ENCODE results near the gene FLRT1.

FLRT1 gene, protein sequence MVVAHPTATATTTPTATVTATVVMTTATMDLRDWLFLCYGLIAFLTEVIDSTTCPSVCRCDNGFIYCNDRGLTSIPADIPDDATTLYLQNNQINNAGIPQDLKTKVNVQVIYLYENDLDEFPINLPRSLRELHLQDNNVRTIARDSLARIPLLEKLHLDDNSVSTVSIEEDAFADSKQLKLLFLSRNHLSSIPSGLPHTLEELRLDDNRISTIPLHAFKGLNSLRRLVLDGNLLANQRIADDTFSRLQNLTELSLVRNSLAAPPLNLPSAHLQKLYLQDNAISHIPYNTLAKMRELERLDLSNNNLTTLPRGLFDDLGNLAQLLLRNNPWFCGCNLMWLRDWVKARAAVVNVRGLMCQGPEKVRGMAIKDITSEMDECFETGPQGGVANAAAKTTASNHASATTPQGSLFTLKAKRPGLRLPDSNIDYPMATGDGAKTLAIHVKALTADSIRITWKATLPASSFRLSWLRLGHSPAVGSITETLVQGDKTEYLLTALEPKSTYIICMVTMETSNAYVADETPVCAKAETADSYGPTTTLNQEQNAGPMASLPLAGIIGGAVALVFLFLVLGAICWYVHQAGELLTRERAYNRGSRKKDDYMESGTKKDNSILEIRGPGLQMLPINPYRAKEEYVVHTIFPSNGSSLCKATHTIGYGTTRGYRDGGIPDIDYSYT

DNA sequence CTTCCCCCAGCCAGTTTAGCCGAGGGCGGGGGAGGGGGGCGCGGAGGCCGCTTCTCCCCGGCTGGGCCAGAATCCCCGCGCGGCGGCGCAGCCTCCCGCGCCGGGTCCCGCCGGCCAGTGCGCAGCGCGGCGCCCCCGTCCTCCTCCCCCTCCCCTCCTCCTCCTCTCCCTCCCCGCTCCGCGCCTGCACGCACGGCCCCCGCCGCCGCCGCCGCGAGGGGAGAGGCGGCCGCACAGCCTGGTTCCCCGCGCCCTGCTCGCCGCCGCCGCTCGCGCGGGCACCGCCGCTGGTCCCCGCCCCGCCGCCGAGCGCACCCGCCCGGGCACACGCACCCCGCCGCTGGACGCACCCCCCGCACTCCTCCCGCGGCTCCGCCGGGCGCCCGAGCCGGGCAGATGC, at the start of gene FLRT1:
TSS of gene FLRT1 (plus strand) at position 356 of the 400 bp plus-strand sequence. CDS start 80,337 bp downstream, outside the sequence.
- H3K4me3 Mint-ChIP-seq: no peak within 1 kb of the TSS
- no peak for DNase-seq
- H3K27ac Mint-ChIP-seq: no peak within 1 kb of the TSS
- CTCF ChIA-PET: no interaction called here
- H3K4me1 Mint-ChIP-seq: peaks cover 11% of the 10 kb centered on the region
- H3K9me3 Mint-ChIP-seq: no peaks in the 10 kb centered on the region
- no peaks in the 10 kb centered on the region for H3K36me3 Mint-ChIP-seq
- peaks cover 95% of the 10 kb centered on the region for H3K27me3 Mint-ChIP-seq

DNA sequence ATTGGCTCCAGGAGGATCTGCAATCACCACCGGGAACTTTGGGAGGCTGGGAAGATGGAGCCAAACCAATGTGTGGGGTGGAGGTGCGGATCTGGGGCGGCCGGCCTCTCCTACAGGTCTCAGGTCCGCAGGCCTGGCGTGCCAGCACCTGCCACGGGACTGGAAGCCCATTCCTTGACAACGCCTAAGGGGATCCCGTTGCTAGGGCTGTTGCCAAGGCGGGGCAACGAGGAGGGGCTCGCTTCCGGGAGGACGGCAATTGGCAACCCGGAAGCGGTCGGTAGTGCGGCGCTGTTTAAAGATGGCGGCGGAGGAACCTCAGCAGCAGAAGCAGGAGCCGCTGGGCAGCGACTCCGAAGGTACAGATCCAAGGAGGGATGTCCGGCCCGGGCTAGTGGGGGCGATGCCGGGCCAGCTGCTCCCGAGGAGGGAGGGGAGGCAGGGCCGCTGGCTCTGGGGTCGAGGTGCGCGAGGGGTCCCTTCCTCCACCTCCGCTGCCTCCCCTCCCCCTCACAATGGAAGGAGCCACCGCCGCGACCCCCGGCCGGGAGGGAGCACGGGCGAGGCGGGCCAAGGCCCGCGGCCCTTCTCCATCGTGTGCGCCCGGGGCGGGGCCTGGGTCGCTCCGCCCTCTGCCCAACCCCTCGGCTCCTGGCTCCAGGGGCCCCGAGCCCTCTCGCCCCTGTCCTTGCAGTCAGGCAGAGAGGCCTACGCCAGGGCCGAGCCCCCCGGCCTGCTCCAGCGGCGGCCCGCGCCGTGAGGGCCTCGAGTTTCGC, 49.4 kb upstream of the FLRT1 start, which contains the start of gene OTUB1:
TSS of gene OTUB1 (plus strand) at position 283 of the 776 bp plus-strand sequence. CDS start at position 302, 19 bp downstream.
- peaks cover 32% of the 10 kb centered on the region for H3K36me3 Mint-ChIP-seq
- H3K27ac Mint-ChIP-seq: peak within 1 kb of the TSS; percentile 97
- peak within 1 kb of the TSS; percentile 99 for H3K4me3 Mint-ChIP-seq
- H3K9me3 Mint-ChIP-seq: no peaks in the 10 kb centered on the region
- H3K4me1 Mint-ChIP-seq: peaks cover 41% of the 10 kb centered on the region
- CTCF ChIA-PET: interaction anchor here (1.5 kb wide), 1 partner anchor 149 kb away, joined by 3 read pairs; no protein-coding TSS in a partner anchor
- H3K27me3 Mint-ChIP-seq: no peaks in the 10 kb centered on the region
- peak; percentile 94 for DNase-seq

DNA sequence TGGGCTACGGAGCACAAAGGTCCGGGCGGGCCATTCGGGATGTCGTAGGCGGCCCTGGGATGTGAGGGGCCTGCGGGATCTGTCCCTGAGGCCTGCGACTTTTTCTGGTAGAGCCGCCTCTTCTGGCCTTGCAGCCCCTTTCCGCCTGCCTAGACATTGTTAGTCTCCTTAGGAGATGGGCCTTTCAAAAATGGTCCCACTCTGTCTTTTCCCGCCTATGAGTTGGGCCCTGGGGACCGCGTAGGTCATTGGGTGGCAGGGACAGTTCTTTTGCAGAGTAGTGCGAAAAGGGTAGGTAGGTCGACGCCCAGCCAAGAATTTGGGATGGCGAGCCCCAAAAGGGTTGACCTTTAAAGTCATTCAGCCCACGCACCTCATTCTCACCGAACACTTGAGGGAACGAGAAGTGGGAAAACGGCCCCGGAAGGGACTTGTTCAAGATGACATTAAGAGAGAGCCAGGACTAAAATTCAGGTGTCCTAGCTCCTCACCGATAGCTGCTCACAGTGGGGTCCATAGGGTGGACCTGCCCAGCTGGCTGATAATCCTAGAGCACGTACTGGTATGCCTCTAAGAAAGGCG, 48.7 kb upstream of the FLRT1 start:
- Mint-ChIP-seq H3K4me3 (peak overlapping the region; percentile 72), H3K36me3 (peaks cover 38% of the 10 kb centered on the region), H3K9me3 (no peaks in the 10 kb centered on the region), H3K4me1 (peaks cover 43% of the 10 kb centered on the region), H3K27ac (peak overlapping the region; percentile 49), H3K27me3 (no peaks in the 10 kb centered on the region)
- CTCF ChIA-PET: interaction anchor here (1.5 to 2.0 kb wide), 2 partner anchors 14 to 149 kb away, joined by 3 to 10 read pairs; no protein-coding TSS in a partner anchor
- no peak for DNase-seq

DNA sequence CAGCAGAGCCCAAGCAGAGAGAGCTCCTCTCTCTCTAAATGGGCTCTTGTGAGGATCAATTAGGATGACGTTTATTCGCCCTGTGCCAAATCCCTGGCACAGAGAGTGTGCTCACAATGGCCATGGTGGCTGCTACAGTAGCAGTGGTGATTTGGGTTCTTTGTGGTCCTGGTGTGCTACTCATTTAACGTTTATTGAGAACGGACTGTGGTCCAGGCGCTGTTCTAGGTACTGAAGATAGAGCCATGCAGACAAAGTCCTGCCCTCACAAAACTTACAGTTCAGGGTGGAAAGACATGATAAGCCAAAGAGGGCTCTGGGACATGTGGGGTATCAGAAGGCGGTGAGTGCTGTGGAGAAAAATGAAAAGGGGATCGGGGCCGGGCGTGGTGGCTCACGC, 44.2 kb upstream of the FLRT1 start:
- DNase-seq: no peak
- CTCF ChIA-PET: no interaction called here
- Mint-ChIP-seq H3K4me3 (no peak overlapping the region), H3K27ac (no peak overlapping the region), H3K27me3 (no peaks in the 10 kb centered on the region), H3K36me3 (peaks cover 49% of the 10 kb centered on the region), H3K4me1 (peaks cover 40% of the 10 kb centered on the region), H3K9me3 (no peaks in the 10 kb centered on the region)

DNA sequence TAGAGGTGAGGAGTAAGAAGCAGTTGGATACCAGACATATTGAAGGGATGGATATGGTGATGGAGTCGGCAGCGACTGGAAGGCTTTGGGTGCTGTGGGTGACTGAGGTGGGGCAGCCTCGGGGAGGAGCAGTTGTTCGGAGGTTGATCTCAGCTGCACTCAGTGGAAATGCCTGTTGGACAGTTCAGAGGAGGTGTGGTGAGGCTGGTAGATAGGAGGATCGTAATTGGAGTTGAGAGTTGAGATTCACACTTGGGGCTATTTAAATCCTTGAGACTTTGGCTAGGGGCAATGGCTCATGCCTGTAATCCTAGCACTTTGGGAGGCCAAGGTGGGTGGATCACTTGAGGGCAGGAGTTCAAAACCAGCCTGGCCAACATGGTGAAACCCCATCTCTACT, 42.6 kb upstream of the FLRT1 start:
- DNase-seq: no peak
- CTCF ChIA-PET: no interaction called here
- no peak overlapping the region for H3K4me3 Mint-ChIP-seq
- no peaks in the 10 kb centered on the region for H3K9me3 Mint-ChIP-seq
- no peaks in the 10 kb centered on the region for H3K27me3 Mint-ChIP-seq
- peaks cover 29% of the 10 kb centered on the region for H3K4me1 Mint-ChIP-seq
- H3K27ac Mint-ChIP-seq: no peak overlapping the region
- H3K36me3 Mint-ChIP-seq: peaks cover 60% of the 10 kb centered on the region

DNA sequence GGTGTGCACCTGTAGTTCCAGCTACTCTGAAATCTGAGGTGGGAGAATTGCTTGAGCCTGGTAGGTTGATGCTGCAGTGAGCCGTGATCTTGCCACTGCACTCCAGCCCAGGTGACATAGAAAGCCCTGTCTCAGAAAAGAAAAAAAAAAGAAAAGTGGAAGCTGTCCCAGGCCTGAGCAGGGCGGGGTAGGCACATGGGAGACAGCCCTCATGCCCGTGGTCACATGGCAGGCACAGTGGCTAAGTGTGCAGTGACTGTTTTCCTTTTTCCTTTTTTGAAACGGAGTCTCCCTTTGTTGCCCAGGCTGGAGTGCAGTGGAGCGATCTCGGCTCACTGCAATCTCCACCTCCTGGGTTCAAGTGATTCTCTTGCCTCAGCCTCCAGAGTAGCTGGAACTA, 41.7 kb upstream of the FLRT1 start:
- Mint-ChIP-seq H3K27ac (no peak overlapping the region), H3K36me3 (peaks cover 56% of the 10 kb centered on the region)
- DNase-seq: no peak

DNA sequence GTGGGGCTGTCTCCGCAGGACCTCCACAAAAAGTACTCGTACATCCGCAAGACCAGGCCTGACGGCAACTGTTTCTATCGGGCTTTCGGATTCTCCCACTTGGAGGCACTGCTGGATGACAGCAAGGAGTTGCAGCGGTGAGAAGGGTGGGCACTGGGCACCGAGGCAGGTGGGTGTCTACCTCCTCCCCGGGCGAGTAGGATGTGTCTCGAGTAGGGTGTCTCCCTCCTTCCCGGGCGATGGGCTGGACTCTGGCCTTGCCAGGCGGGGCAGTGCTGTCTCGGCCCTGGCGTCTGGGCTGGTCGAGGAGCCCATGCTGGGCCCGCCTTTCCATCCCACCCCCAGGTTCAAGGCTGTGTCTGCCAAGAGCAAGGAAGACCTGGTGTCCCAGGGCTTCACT, 39.2 kb upstream of the FLRT1 start:
- Mint-ChIP-seq H3K27ac (no peak overlapping the region), H3K9me3 (no peaks in the 10 kb centered on the region), H3K4me3 (no peak overlapping the region), H3K27me3 (peaks cover 10% of the 10 kb centered on the region), H3K4me1 (peaks cover 21% of the 10 kb centered on the region), H3K36me3 (peaks cover 38% of the 10 kb centered on the region)
- CTCF ChIA-PET: no interaction called here
- DNase-seq: no peak

More for the DNA sequence above, 41.7 kb upstream of the FLRT1 start:
- CTCF ChIA-PET: interaction anchor here (1.4 kb wide), 1 partner anchor 155 kb away, joined by 4 read pairs; no protein-coding TSS in a partner anchor
- Mint-ChIP-seq H3K4me3 (no peak overlapping the region), H3K9me3 (no peaks in the 10 kb centered on the region), H3K4me1 (peaks cover 24% of the 10 kb centered on the region), H3K27me3 (no peaks in the 10 kb centered on the region)

DNA sequence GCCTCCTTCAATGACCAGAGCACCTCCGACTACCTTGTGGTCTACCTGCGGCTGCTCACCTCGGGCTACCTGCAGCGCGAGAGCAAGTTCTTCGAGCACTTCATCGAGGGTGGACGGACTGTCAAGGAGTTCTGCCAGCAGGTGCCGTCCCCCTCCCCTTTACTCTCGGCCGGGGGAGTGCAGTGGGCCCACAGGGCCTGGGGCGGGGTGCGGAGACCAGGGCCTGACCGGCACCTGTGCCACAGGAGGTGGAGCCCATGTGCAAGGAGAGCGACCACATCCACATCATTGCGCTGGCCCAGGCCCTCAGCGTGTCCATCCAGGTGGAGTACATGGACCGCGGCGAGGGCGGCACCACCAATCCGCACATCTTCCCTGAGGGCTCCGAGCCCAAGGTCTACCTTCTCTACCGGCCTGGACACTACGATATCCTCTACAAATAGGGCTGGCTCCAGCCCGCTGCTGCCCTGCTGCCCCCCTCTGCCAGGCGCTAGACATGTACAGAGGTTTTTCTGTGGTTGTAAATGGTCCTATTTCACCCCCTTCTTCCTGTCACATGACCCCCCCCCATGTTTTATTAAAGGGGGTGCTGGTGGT, 38.5 kb upstream of the FLRT1 start:
- H3K4me1 Mint-ChIP-seq: peaks cover 16% of the 10 kb centered on the region
- no peaks in the 10 kb centered on the region for H3K9me3 Mint-ChIP-seq
- H3K27me3 Mint-ChIP-seq: peaks cover 16% of the 10 kb centered on the region
- H3K4me3 Mint-ChIP-seq: no peak overlapping the region
- H3K36me3 Mint-ChIP-seq: peaks cover 33% of the 10 kb centered on the region
- no peak for DNase-seq
- no peak overlapping the region for H3K27ac Mint-ChIP-seq
- CTCF ChIA-PET: no interaction called here

DNA sequence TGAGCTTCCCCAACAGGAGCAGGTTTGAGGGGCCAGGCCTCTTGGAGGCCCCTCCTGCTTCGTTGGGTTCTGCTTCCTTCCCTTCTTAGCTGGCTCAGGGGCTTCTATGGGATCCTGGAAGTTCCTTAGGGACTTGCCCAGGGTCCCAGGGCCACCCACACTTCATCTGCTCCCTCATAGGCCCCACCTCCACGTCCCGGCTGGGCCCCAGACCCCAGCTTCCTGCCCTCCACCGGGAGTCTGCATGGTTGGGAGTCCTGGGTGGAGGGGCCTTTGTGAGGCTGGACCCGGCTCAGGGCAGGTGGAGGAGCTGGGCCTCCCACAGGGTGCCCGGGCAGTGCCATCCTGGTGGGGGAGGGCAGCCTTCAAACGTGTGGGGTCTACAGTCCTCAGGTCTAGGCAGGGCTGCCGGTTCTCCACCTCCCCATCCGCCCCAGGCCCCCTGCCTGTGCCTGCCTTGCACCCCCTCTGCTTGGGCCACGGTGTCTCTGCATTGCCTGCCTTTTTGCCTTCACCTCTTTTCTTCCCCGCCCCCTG, 37.9 kb upstream of the FLRT1 start:
- H3K27ac Mint-ChIP-seq: no peak overlapping the region
- H3K4me1 Mint-ChIP-seq: peaks cover 14% of the 10 kb centered on the region
- CTCF ChIA-PET: interaction anchor here (0.8 to 1.2 kb wide), 2 partner anchors 160 to 253 kb away, joined by 3 read pairs; no protein-coding TSS in a partner anchor
- peaks cover 23% of the 10 kb centered on the region for H3K27me3 Mint-ChIP-seq
- no peaks in the 10 kb centered on the region for H3K9me3 Mint-ChIP-seq
- no peak for DNase-seq
- H3K4me3 Mint-ChIP-seq: no peak overlapping the region
- peaks cover 32% of the 10 kb centered on the region for H3K36me3 Mint-ChIP-seq

DNA sequence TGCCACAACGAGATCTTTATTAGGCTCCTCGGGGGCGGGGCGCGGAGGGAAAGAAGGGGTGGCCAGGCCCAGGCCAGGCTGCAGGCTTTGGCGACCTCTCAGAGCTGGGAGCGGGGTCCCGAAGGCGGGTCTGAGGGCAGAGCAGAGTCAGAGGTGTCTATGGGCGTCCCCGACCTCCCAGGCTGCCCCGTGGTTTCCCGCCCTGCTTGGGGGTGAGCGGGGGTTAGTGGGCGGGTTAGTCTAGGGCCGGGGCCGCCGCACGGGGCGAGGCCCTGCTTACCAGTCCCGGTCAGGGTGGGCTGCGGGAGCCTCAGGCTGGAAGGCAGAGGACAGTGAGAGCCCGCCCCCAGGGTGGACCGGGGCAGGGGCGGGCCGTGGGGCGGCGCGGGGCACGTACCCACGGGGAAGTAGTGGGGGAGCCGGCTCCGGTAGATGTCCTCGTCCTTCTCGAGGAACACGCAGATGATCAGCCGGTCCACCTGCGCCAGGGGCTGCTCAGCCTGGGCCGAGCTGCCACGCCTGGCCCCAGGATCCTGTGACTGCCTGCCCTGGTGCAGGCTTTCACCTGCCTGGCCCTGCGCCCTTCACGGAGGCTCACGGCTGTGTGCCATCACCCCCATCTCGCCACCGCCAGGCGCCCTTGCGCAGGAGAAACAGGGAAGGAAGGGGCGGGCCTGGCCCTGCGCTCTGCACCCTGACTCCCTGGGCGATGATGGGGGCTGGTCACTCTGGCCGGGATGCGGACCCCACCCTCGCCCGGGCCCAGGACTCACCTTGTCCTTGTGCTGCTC, 37.0 kb upstream of the FLRT1 start:
- no peak overlapping the region for H3K4me3 Mint-ChIP-seq
- H3K36me3 Mint-ChIP-seq: peaks cover 28% of the 10 kb centered on the region
- H3K9me3 Mint-ChIP-seq: no peaks in the 10 kb centered on the region
- no peak for DNase-seq
- peaks cover 7% of the 10 kb centered on the region for H3K4me1 Mint-ChIP-seq
- peaks cover 30% of the 10 kb centered on the region for H3K27me3 Mint-ChIP-seq
- no peak overlapping the region for H3K27ac Mint-ChIP-seq
- CTCF ChIA-PET: interaction anchor here (0.8 to 4.9 kb wide), 6 partner anchors 44 to 253 kb away, joined by 3 to 111 read pairs (median 4); partner anchors contain the start of gene ZFTA

DNA sequence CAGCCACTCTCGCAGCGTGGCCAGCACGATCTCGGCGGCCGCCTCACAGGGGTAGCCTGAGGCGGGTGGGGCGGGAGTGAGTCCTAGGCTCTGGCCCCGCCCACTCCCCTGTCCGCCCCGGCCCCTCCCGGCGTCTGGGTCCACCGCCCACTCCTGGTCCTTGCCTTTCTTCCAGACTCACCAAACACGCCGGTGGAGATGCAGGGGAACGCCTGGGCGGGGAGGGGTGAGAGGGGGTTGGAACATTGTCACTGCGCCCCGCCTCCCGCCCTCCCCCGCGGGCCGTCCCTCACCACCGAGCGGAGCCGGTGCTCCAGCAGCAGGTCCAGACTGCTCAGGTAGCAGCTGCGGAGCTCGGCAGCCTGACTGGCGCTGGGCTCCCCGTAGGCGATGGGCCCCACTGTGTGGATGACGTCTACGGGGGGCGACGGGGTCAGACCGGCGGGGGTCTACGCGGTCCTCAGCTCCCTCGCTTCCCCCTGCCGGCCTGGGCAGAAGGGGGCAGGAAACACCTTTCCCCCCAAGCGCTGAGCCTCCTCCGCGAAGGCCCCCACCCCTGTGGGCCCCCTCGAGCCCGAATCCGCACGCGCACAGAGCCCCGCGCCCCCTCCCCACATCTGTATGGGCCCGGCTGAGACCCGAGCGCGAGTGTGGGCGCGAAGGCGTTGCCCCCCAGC, 36.2 kb upstream of the FLRT1 start:
- peak; percentile 61 for DNase-seq
- Mint-ChIP-seq H3K4me1 (peaks cover 5% of the 10 kb centered on the region), H3K4me3 (no peak overlapping the region)

More for the DNA sequence above, 36.2 kb upstream of the FLRT1 start:
- Mint-ChIP-seq H3K27me3 (peaks cover 35% of the 10 kb centered on the region), H3K36me3 (peaks cover 25% of the 10 kb centered on the region), H3K9me3 (no peaks in the 10 kb centered on the region), H3K27ac (no peak overlapping the region)
- CTCF ChIA-PET: interaction anchor here (0.7 to 4.9 kb wide), 14 partner anchors 10 to 231 kb away, joined by 3 to 111 read pairs (median 4); partner anchors contain the start of gene ZFTA
